ENCODE measurements around the gene MYO16.

DNA sequence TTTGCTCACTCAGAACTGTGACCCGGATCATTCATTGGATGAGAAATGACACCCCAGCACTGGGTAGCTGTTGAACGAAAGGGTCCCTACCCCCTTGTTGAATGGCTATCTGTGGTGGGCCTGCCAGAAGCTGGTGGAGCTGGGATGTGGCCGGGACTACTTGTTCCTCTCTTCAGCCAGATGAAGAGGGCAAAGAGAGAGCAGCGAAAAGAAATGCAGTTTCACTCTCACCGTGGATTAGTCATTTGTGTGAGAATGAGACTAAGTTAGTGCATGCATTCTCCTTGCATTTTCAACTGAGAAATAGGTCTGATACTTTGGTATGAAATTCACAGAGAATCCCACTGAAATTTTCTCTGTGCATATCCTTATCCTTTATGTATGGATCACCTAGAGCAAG is 603.9 kb downstream of the MYO16 start:
- TF ChIP-seq, protein P1, sequence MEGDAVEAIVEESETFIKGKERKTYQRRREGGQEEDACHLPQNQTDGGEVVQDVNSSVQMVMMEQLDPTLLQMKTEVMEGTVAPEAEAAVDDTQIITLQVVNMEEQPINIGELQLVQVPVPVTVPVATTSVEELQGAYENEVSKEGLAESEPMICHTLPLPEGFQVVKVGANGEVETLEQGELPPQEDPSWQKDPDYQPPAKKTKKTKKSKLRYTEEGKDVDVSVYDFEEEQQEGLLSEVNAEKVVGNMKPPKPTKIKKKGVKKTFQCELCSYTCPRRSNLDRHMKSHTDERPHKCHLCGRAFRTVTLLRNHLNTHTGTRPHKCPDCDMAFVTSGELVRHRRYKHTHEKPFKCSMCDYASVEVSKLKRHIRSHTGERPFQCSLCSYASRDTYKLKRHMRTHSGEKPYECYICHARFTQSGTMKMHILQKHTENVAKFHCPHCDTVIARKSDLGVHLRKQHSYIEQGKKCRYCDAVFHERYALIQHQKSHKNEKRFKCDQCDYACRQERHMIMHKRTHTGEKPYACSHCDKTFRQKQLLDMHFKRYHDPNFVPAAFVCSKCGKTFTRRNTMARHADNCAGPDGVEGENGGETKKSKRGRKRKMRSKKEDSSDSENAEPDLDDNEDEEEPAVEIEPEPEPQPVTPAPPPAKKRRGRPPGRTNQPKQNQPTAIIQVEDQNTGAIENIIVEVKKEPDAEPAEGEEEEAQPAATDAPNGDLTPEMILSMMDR (conservative IDR thresholded peaks at IDR 0.05 in 1 of 2, IDR thresholded peaks at IDR 0.05 in 1 of 2; ENCODE audit: low read depth in 1 of 2, low read length in 2 of 2): no peak
- TF ChIP-seq EZH2 (IDR thresholded peaks at IDR 0.05; ENCODE audit: low read length, missing control alignments): no peak
